Activated CD8-positive, alpha-beta memory T cell treated with anti-CD3 and anti-CD28 coated beads, Interleukin-2, amount 50 U/mL, for 24 hours (primary cell): ENCODE results near the gene RASL12.
"Not testable (repeated sequence)": the region's sequence is repeated elsewhere in the genome, so short reads cannot be mapped to it uniquely, and the experiment has no call there.

Experiments
- DNase-seq: peaks from one replicate; pipeline ENCODE4 v3.0.0-alpha.2; 2020; ENCODE audit errors: extremely low read depth

Gene RASL12

GRCh38 chr15:65056106-65056505 is 11.7 kb downstream of the RASL12 start:
- DNase-seq = no peak

- no peak for DNase-seq
Measured at GRCh38 chr15:65055201-65055870, 12.5 kb downstream of the RASL12 start.

GRCh38 chr15:65054333-65055200 is 13.2 kb downstream of the RASL12 start:
- DNase-seq = no peak

GRCh38 chr15:65052956-65053355 is 14.8 kb downstream of the RASL12 start:
- no peak for DNase-seq

DNA sequence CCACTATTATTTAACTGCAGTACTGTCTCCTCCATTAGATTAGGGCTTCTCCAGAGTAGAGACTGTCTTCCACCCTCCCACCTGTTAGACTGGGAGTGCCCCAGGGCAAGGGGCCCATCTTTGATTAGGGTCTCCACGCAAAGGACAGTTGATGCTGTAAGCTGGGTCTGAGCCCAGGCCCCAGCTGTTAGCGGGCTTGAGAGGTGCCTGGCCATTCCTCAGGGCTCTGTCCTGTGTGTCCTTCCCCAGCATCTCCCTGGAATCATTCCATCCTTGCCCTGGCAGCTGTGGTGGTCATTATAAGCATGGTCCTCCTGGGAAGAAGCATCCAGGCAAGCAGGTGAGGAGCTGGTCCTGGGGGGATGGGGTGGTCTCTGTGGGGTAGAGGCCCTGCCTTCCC is 16.5 kb downstream of the RASL12 start:
- no peak for DNase-seq

DNA sequence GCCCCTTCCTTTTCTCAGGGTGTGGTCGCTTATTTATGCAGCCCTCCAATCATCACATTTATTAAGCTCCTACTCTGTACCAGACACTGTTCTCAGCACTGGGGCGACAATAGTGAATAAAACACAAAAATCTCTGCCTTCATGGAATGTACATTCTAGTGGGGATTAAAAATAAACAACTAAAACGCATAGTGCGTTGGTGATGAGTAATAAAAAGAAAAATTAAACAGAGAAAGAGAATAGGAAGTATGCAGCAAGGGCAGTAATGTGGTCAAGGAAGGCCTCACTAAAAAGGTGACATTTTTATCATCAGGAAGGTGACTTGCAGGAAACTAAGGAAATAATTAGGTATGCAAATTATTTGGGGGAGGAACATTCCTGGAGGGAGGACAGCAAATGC is 17.5 kb downstream of the RASL12 start:
- DNase-seq = no peak

- peak; percentile 74 for DNase-seq
Measured at GRCh38 chr15:65049418-65049840, 18.4 kb downstream of the RASL12 start.

DNA sequence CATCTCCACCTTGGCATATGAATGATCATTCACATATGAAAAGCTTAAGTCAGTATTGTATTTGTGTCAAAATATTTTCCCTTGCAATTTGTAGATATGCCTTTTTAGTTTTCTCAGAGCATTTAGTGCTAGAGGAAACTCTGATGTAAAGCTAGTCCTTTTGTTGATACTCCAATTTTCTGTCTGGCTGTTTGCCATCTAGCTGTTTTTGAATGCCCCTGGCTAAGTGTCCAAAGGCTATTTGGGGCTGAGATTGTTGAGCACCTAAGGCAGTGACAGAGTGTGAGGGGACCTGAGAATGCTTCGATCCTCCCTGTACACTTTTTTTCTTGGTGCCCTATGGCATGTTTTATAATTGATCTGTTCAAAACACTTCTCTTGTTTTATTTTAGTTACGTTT is 19.6 kb downstream of the RASL12 start:
- DNase-seq = no peak

DNA sequence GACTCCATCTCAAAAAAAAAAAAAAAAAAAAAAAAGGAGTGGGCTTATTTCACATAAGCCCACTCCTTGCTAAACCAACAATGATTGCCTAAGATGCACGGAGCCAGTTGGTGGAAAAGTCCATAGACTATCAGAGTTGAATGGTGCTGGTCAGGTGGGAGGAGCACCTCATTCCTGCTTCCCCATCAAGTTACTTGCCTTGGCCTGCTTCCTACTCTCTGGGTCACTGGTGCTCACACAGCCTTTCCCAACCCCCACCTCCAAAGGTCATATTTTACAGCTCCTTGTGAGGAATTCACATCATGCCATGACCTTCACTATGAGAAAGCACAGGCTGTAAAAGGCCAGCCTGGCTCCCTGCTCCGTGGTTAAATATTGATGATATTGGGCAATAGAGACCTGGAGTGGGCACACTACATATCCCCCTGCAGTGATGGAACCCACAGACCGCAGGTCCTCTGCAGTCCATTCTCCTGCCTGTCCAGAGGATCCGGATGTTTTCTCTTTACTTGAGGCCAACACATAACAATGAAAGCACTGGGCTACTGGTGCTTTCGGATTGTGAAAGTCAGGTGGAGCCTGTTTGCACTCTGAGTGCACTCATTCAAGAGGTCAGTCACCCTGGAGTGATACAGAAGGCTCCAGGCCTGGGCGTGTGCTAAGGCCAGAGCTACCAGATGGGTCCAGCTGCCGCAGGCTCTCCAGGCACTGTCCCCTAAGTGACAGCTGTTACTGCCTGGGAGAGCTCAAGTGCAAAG is 22.9 kb downstream of the RASL12 start, which contains the start of gene SLC51B:
Gene SLC51B (plus strand): TSS at position 664 of the 758 bp plus-strand sequence. CDS start 4,618 bp downstream, outside the sequence.
- no peak for DNase-seq

DNA sequence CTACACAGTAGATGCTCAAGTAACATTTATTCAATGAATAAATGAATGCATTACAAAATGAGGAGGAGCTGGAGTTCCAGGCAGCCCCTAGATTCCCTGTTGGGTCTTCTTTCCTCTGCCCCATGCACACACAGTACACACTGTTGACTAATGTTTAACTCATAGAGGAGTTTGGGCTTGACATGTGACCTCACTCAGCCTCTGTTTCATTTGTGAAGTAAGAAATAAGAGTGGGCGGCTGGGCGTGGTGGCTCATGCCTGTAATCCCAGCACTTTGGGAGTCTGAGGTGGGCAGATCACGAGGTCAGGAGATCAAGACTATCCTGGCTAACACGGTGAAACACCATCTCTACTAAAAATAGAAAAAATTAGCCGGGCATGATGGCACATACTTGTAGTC is 23.6 kb downstream of the RASL12 start:
- DNase-seq = not testable (repeated sequence)

DNA sequence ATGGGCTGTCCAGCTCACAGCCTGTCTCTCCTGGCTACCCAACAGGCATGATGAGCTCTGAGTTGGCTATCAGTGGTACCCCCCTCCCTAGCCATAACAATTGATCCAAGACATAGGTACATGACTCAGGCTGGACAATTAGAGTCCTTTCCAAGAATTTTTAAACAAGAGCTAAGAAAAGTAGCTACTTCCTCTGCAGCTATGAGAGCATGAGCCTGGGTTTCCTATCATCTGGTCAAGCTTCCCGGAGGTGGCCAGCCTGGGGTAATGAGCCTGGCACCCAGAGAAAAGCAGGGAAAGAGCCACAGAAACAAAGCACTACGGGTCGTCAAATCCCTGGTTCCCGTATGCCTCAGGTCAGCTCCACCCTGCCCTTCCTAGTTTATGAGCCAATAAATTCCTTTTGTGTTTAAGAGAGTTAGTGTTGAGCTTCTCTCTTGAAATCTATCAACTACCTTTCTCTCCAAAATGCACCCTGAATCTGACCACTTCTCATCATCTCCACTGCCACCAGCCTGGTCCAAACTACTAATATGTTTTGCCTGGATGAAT is 24.9 kb downstream of the RASL12 start:
- no peak for DNase-seq

DNA sequence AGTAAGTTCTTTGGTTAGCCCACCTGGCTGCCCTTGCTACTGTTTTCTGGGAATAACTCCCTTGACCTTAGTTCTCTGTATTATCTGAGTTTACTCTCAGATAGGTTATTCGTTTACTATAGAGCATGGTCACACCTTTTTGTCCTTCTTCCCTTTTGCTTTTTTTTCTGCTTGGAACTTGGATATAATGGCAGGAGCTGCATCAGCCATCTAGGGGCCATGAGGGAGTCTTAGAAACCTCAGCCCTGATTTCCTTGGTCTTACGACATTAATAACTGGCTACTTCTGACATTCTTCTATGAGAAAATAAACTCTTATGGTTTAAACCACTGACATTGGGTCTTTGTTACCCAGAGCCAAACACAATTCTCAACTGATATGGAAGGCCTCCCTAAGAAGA is 26.0 kb downstream of the RASL12 start:
- no peak for DNase-seq

DNA sequence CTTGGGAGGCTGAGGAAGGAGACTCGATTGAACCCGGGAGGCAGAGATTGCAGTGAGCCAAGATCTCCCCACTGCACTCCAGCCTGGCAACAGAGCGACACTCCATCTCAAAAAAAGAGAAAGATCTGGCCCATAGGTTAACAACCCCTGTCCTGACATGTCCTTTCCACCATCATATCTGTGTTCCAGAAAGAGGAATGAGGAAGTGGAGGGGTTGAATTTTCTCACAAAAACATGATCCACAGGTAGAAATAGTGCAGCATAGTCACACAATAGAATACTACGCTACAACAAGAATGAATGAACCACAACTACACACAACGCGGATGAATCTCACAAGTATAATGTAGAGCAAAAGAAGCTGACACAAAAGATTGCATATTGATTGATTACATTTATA is 27.3 kb downstream of the RASL12 start:
- no peak for DNase-seq

- DNase-seq = no peak
Measured at GRCh38 chr15:65038836-65039235, 29.0 kb downstream of the RASL12 start.

- no peak for DNase-seq
Measured at GRCh38 chr15:65038428-65038827, 29.4 kb downstream of the RASL12 start.

GRCh38 chr15:65037309-65037708 is 30.5 kb downstream of the RASL12 start:
- no peak for DNase-seq

- DNase-seq = no peak
Measured at GRCh38 chr15:65034719-65035118, 33.1 kb downstream of the RASL12 start.

DNA sequence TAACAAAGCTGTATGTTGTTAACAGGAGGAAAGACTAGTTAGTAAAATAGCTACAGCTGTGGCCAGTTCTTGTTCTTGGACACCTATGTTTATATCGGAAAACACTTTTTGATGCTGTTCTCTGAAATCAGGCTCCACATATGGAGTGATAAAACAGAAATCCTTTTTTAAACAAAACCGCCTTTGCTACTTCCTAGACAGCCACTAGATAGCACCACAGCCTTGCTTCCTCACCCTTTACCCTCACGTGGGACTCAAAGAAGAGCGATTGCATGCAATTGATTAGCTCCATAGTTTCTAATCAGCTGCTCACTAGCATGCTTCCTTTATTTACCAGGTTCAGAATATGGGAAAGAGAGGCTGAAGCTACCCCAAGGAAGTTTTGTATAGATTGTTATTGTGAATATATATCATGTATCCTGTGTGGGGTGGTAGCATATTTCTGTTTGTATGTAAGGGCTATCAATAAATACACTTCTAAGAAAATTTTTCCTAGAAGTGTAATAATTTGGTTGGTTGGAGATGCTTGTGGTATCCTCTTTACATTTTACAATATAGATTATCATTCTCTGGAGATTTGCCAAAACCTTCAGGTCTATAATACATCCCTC is 34.0 kb downstream of the RASL12 start:
- DNase-seq = no peak

- no peak for DNase-seq
Measured at GRCh38 chr15:65032801-65033537, 34.8 kb downstream of the RASL12 start.

GRCh38 chr15:65029736-65030208 is 38.0 kb downstream of the RASL12 start:
- no peak for DNase-seq
